Upper lobe of right lung (tissue), 1 donor: ENCODE results near the gene SNCA. TPM values are rescaled to one million over a fixed set of nuclear protein-coding genes. Genes with fewer than 3 reads are reported as not detected.

Experiments
- ATAC-seq: fragments of 200-7000 bp; cut with Tn5 transposase; one replicate; pipeline ENCODE4 v1.9.1; 2020; ENCODE audit warnings: mild to moderate bottlenecking, moderate library complexity
- DNase-seq: peaks from one replicate; pipeline ENCODE4 v3.0.0-alpha.2; 2020
- H3K27ac ChIP-seq: fragments of 200-600 bp; one replicate; pipeline ENCODE4 v1.8.0; 2022
- H3K27me3 ChIP-seq: fragments of 200-600 bp; one replicate; pipeline ENCODE4 v1.8.0; 2022; ENCODE audit warnings: mild to moderate bottlenecking
- H3K36me3 ChIP-seq: fragments of 200-600 bp; one replicate; pipeline ENCODE4 v1.8.0; 2022
- H3K4me1 ChIP-seq: fragments of 200-600 bp; one replicate; pipeline ENCODE4 v1.8.0; 2022
- H3K4me3 ChIP-seq: fragments of 200-600 bp; one replicate; pipeline ENCODE4 v1.8.0; 2022; ENCODE audit warnings: mild to moderate bottlenecking
- H3K9me3 ChIP-seq: fragments of 200-600 bp; one replicate; pipeline ENCODE4 v1.8.0; 2022
- intact Hi-C: fragments of 100-400 bp; cut with DNase I; formaldehyde crosslinking; loops from one replicate; pipeline ENCODE4 v1.11.0; 2022
- total RNA-seq: library from RNA; stranded (reverse); fragmentation: NEBNext Ultra II Directional; extraction: Animal tissue kit (Norgen Biotek cat#: 25700); gene quantifications from one replicate; pipeline ENCODE4 v1.2.1, GENCODE V29; 2021
- TF ChIP-seq, protein P1 (sequence below): fragments of 200-600 bp; IDR thresholded peaks from one replicate; pipeline ENCODE4 v1.8.0; 2022; ENCODE audit warnings: antibody characterized with exemption
- donor health status: DM: no; HTN: yes; CAD: no; lungs with severe emphysema.

Gene SNCA
- total RNA-seq, 1 donor from 2014 or later: 12.1 TPM

DNA sequence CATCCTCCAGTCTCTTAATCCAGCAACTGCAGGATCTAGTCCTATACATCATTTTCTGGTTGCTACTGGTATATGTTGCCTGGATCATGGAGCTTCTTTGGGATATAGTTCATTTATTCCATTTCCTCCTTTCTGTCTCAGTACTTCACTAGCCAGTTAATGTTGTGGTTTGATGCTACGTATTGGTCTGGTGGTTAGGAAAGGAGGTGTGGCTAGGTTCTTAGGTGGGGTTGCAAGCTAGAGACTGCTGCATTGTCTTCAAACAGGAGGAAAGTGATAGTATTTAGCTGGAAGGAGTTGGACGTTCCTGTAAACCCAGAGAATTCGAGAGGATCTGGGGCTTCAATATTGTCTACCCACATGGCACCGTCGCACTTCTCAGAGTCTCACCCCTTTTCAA, 129.5 kb downstream of the SNCA start:
- TF ChIP-seq, protein P1, sequence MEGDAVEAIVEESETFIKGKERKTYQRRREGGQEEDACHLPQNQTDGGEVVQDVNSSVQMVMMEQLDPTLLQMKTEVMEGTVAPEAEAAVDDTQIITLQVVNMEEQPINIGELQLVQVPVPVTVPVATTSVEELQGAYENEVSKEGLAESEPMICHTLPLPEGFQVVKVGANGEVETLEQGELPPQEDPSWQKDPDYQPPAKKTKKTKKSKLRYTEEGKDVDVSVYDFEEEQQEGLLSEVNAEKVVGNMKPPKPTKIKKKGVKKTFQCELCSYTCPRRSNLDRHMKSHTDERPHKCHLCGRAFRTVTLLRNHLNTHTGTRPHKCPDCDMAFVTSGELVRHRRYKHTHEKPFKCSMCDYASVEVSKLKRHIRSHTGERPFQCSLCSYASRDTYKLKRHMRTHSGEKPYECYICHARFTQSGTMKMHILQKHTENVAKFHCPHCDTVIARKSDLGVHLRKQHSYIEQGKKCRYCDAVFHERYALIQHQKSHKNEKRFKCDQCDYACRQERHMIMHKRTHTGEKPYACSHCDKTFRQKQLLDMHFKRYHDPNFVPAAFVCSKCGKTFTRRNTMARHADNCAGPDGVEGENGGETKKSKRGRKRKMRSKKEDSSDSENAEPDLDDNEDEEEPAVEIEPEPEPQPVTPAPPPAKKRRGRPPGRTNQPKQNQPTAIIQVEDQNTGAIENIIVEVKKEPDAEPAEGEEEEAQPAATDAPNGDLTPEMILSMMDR: no peak
- no peaks in the 10 kb centered on the region for H3K9me3 ChIP-seq
- intact Hi-C loops: no loop called here
- no peaks in the 10 kb centered on the region for H3K4me1 ChIP-seq
- ATAC-seq (no peak), DNase-seq (no peak)
- H3K27ac ChIP-seq: no peak overlapping the region
- H3K36me3 ChIP-seq: no peaks in the 10 kb centered on the region
- no peak overlapping the region for H3K4me3 ChIP-seq
- H3K27me3 ChIP-seq: no peaks in the 10 kb centered on the region

DNA sequence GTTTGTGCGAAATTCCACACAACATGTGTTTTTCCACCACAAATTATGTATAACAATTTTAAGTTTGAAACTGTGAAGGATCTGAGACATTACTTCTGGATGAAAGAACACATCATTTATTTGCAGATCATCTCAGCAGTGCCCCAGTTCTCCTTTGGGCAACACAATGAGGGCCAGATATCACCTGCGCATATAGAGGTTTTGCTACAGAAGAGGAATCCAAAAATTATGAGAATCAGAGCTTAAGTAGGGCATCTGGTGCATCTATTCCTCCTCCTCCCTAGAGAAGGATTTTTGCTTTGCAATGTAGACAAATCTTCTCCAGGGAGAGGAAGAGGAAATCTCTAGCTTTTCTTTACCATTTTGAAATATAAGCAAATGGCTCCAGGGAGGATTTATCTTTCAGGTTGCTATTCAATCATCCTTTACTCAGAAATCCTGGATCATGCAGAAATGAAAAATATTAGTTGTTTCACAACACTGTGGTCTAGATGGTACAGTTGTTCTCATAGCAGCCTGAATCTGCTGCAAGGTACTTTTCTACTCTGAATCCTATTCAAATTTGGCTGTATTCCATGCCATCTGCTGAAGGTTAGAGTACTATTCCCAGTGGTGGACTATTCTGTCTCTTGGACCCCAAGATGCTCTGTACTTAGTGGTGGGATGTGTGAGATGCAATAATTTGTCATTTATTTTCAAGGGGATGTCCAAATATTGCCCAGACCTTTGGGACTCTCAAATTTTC, 132.1 kb downstream of the SNCA start:
- H3K9me3 ChIP-seq: no peaks in the 10 kb centered on the region
- H3K4me1 ChIP-seq: no peaks in the 10 kb centered on the region
- intact Hi-C loops: no loop called here
- TF ChIP-seq, protein P1: no peak
- no peak overlapping the region for H3K4me3 ChIP-seq
- H3K27me3 ChIP-seq: no peaks in the 10 kb centered on the region
- DNase-seq (no peak), ATAC-seq (no peak)
- no peaks in the 10 kb centered on the region for H3K36me3 ChIP-seq
- H3K27ac ChIP-seq: no peak overlapping the region

DNA sequence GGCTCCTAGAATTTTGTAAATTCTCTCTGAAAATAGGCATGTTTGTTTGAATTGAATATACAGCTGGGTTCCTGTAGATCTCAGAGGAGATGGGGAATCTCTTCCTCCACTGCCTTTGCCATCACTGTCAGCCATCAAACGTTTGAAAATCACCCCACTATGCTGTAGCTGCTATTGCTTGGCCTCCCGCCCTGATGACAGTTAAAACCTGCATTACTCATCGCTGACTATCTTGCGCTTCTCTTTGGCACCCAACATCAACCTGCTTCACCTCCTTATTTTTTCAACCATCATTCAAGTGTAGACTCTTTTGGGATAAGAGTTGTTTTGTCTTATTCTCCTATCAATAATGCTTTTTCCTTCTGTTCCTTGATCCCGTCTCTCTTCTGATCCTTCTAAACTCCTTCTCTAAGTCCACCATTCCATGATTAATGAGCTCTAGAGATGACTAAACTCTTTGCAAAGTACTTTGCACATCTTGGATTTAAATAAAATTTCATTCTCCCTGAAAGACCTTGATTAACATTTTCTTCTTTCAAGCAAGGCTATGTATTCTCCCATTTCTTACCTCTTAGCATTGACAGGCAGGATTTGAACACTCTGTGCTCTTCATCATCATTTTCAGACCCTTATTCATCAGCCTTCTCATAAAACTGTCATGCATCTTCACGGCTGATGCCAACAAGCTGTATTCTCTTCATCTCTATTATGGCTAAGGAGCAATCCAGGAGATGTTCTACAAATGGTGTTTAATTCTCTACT, 133.0 kb downstream of the SNCA start:
- intact Hi-C loops: no loop called here
- DNase-seq (no peak), ATAC-seq (no peak)
- H3K4me1 ChIP-seq: no peaks in the 10 kb centered on the region
- no peaks in the 10 kb centered on the region for H3K36me3 ChIP-seq
- TF ChIP-seq, protein P1: no peak
- no peaks in the 10 kb centered on the region for H3K27me3 ChIP-seq
- no peaks in the 10 kb centered on the region for H3K9me3 ChIP-seq
- no peak overlapping the region for H3K27ac ChIP-seq
- no peak overlapping the region for H3K4me3 ChIP-seq

DNA sequence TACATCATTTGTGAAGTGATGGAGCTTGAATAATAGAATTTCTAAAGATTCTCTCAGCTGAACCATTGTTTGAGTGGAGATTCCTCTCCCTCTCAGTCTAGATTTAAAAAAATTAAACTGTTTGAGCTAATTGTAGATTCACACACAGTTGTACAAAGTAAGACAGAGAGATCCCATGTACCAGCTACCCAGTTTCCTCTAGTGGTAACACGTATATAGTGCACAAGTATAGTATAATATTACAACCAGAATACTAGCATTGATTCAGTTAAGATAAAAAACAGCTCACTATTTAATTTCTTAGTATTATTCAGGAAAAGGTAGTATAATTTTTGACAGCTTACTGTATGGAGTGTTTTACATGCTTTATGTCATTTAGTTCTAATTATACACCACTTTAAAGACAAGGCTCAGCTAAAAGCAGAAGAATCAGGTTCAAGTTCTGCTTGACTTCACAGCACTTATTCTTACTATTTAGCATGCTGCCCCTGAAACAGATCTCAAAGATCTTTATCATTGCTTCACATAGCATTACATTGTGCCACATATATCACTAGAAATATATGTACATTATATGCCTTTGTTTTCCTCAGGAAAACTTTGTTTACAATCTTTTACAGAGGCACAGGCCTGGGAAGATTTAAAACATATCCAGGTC, 136.1 kb downstream of the SNCA start:
- DNase-seq: no peak
- no peak overlapping the region for H3K4me3 ChIP-seq
- H3K4me1 ChIP-seq: no peaks in the 10 kb centered on the region
- intact Hi-C loops: no loop called here
- H3K27ac ChIP-seq: no peak overlapping the region
- TF ChIP-seq, protein P1: no peak
- H3K27me3 ChIP-seq: no peaks in the 10 kb centered on the region
- H3K36me3 ChIP-seq: no peaks in the 10 kb centered on the region
- no peaks in the 10 kb centered on the region for H3K9me3 ChIP-seq
- ATAC-seq: no peak

DNA sequence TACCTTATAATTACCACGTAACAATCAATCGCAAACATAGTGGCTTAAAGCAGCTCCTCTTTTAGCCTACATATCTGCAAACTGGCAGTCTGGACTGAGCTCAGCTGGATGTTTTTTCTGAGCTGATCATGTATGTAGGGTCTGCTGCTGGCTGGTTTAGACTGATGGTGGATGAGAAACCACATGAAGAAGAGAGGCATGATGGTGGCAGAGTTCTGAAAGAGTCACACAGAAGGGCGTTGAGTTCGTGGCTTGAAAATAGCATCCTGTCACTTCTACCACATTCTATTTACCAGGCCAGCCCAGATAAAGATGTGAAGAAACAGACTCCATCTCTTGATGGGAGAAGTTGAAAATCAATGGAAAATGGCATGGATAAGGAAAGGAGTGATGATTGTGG, 151.3 kb downstream of the SNCA start:
- H3K36me3 ChIP-seq: no peaks in the 10 kb centered on the region
- H3K9me3 ChIP-seq: no peaks in the 10 kb centered on the region
- no peak overlapping the region for H3K27ac ChIP-seq
- TF ChIP-seq, protein P1: no peak
- H3K4me3 ChIP-seq: no peak overlapping the region
- H3K4me1 ChIP-seq: no peaks in the 10 kb centered on the region
- DNase-seq: no peak
- no peaks in the 10 kb centered on the region for H3K27me3 ChIP-seq
- ATAC-seq: no peak
- intact Hi-C loops: no loop called here
